Keratinocyte (primary cell): ENCODE data around the gene ABCB11. TPM values are rescaled to one million over a fixed set of nuclear protein-coding genes. Genes with fewer than 3 reads are reported as not detected.

Experiments
- DNase-seq: peaks from one replicate; pipeline ENCODE4 v3.0.0-alpha.2; 2011; ENCODE audit warnings: low read depth, missing footprints, low spot score
- FAIRE-seq: peaks from 2 replicates; lab custom pipeline; 2011; peaks lifted over from hg19 to GRCh38; lab: Jason Lieb, UNC
- H2AFZ ChIP-seq: 2 replicates; pipeline ENCODE4 v1.6.0; 2012; ENCODE audit warnings: low read length, control low read depth, inconsistent platforms; ENCODE audit not compliant: control insufficient read depth
- H3K27ac ChIP-seq: 2 replicates; pipeline ENCODE4 v1.5.1; 2011; ENCODE audit warnings: low read length; ENCODE audit not compliant: control insufficient read depth, insufficient read depth
- H3K27me3 ChIP-seq: 3 replicates; pipeline ENCODE4 v1.6.0; 2011; ENCODE audit warnings: low read length; ENCODE audit not compliant: control insufficient read depth, insufficient read depth; ENCODE audit errors: extremely low read depth
- H3K36me3 ChIP-seq, 2 experiments: 2 replicates in 1 of 2; 3 replicates in 1 of 2; pipeline ENCODE4 v1.5.1; 2011; ENCODE audit warnings: low read length in 2 of 2, mild to moderate bottlenecking in 1 of 2; ENCODE audit not compliant: control insufficient read depth in 2 of 2, insufficient read depth in 2 of 2; ENCODE audit errors: extremely low read depth in 1 of 2
- H3K4me1 ChIP-seq: 3 replicates; pipeline ENCODE4 v1.5.1; 2011; ENCODE audit warnings: low read length; ENCODE audit not compliant: control insufficient read depth, insufficient read depth; ENCODE audit errors: extremely low read depth
- H3K4me2 ChIP-seq: 3 replicates; pipeline ENCODE4 v1.6.0; 2011; ENCODE audit warnings: low read depth, low read length; ENCODE audit not compliant: control insufficient read depth, insufficient read depth; ENCODE audit errors: extremely low read depth
- H3K4me3 ChIP-seq, 3 experiments: fragments of 200-600 bp in 1 of 3; sonication (generic) in 1 of 3; 2 replicates in 2 of 3; 3 replicates in 1 of 3; pipeline ENCODE4 v1.5.1; 2011 to 2016; ENCODE audit warnings: low read length in 3 of 3, mild to moderate bottlenecking in 3 of 3, control low read depth in 2 of 3, inconsistent platforms in 1 of 3, low read depth in 1 of 3, mixed read lengths in 1 of 3, mixed run types in 1 of 3, moderate library complexity in 1 of 3; ENCODE audit not compliant: control insufficient read depth in 2 of 3, insufficient read depth in 2 of 3; ENCODE audit errors: extremely low read depth in 1 of 3
- H3K79me2 ChIP-seq: 2 replicates; pipeline ENCODE4 v1.6.0; 2012; ENCODE audit warnings: low read length; ENCODE audit not compliant: control insufficient read depth, insufficient read depth
- H3K9ac ChIP-seq: 3 replicates; pipeline ENCODE4 v1.6.0; 2011; ENCODE audit warnings: low read length; ENCODE audit not compliant: control insufficient read depth, insufficient read depth; ENCODE audit errors: extremely low read depth
- H3K9me1 ChIP-seq: 3 replicates; pipeline ENCODE4 v1.6.0; 2011; ENCODE audit warnings: low read length; ENCODE audit not compliant: control insufficient read depth, insufficient read depth; ENCODE audit errors: extremely low read depth
- H3K9me3 ChIP-seq: 2 replicates; pipeline ENCODE4 v1.5.1; 2012; ENCODE audit warnings: low read depth, low read length; ENCODE audit not compliant: control insufficient read depth
- H4K20me1 ChIP-seq: 3 replicates; pipeline ENCODE4 v1.6.0; 2011; ENCODE audit warnings: low read length; ENCODE audit not compliant: control insufficient read depth, insufficient read depth; ENCODE audit errors: extremely low read depth
- EZH2 ChIP-seq: IDR thresholded peaks from one replicate; pipeline ENCODE4 v1.6.1; 2012; ENCODE audit warnings: inconsistent platforms, mild to moderate bottlenecking, low read length, moderate library complexity
- dilution Hi-C: fragments of 300-500 bp; cut with MboI; formaldehyde crosslinking; loops from one replicate; pipeline ENCODE4 v1.7.0; 2020; ENCODE audit warnings: low sequenced_read_pairs; ENCODE audit not compliant: extremely low pct_ligation_motif_present
- polyA plus RNA-seq, 5 experiments: library from polyadenylated mRNA; depleted of rRNA in 3 of 5; stranded (reverse) in 3 of 5; stranded (forward) in 1 of 5; unstranded in 1 of 5; fragments of >200 nt; gene quantifications; 1 replicate in 1 of 5; 2 replicates in 3 of 5; 3 replicates in 1 of 5; pipeline versions ENCODE4 v1.2.1 to v1.2.3, GENCODE V29; 2011 to 2012; ENCODE audit warnings: missing spikeins in 2 of 5, low read depth in 1 of 5, low replicate concordance in 1 of 5
- TF ChIP-seq, protein P1 (sequence below), 3 experiments: IDR thresholded peaks in 1 of 3; conservative IDR thresholded peaks in 1 of 3; optimal IDR thresholded peaks in 1 of 3; 2 replicates in 2 of 3; 3 replicates in 1 of 3; pipeline versions ENCODE3 to v1.5.1; 2011; ENCODE audit warnings: low read length in 3 of 3, mild to moderate bottlenecking in 3 of 3, moderate library complexity in 2 of 3, control low read depth in 1 of 3, inconsistent platforms in 1 of 3; ENCODE audit not compliant: insufficient read depth in 2 of 3; ENCODE audit errors: extremely low read depth in 1 of 3

Gene ABCB11
- polyA plus RNA-seq, 1 donor (not counting 4 experiments of a cell fraction or from before 2014, with no cell fraction given), result 0.03 TPM

- H3K27ac ChIP-seq, result no peak overlapping the region
- DNase-seq (no peak), FAIRE-seq (peak; percentile 36)
- TF ChIP-seq EZH2, result no peak
- TF ChIP-seq, protein P1, sequence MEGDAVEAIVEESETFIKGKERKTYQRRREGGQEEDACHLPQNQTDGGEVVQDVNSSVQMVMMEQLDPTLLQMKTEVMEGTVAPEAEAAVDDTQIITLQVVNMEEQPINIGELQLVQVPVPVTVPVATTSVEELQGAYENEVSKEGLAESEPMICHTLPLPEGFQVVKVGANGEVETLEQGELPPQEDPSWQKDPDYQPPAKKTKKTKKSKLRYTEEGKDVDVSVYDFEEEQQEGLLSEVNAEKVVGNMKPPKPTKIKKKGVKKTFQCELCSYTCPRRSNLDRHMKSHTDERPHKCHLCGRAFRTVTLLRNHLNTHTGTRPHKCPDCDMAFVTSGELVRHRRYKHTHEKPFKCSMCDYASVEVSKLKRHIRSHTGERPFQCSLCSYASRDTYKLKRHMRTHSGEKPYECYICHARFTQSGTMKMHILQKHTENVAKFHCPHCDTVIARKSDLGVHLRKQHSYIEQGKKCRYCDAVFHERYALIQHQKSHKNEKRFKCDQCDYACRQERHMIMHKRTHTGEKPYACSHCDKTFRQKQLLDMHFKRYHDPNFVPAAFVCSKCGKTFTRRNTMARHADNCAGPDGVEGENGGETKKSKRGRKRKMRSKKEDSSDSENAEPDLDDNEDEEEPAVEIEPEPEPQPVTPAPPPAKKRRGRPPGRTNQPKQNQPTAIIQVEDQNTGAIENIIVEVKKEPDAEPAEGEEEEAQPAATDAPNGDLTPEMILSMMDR (optimal IDR thresholded peaks at IDR 0.05 in 1 of 3, IDR thresholded peaks at IDR 0.05 in 1 of 3, conservative IDR thresholded peaks at IDR 0.05 in 1 of 3; ENCODE audit: extremely low read depth in 1 of 3, insufficient read depth in 2 of 3, low read length in 3 of 3), result no peak
- H2AFZ ChIP-seq, result peak overlapping the region; percentile 19
- no peaks in the 10 kb centered on the region for H3K79me2 ChIP-seq
- no peaks in the 10 kb centered on the region for H3K9me3 ChIP-seq
- H3K4me2 ChIP-seq, result no peak overlapping the region
- dilution Hi-C loops, result no loop called here
- no peaks in the 10 kb centered on the region for H3K36me3 ChIP-seq
- no peaks in the 10 kb centered on the region for H4K20me1 ChIP-seq
- no peaks in the 10 kb centered on the region for H3K9me1 ChIP-seq
- H3K27me3 ChIP-seq, result no peaks in the 10 kb centered on the region
- no peak overlapping the region for H3K4me3 ChIP-seq
- peaks cover 19% of the 10 kb centered on the region for H3K4me1 ChIP-seq
- H3K9ac ChIP-seq, result no peak overlapping the region
These were observed 19.5 kb upstream of the ABCB11 start for GRCh38 chr2:169050476-169051240.

DNA sequence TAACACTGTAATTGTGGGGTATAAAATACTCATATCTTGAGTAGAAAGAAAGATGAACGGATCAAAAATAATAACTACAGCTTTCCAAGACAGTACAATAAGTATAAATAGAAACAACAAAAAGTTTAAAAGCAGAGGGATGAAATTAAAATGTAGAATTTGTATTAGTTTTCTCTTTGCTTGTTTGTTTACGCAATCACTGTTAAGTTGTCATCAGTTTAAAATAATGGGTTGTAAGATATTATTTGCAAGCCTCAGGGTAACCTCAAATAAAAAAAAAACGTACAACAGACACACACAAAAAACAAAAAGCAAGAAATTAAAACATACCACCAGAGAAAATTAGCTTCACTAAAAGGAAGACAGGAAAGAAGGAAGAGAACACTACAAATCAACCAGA lies 18.0 kb upstream of the ABCB11 start:
- no peak overlapping the region for H2AFZ ChIP-seq
- H3K9me1 ChIP-seq, result no peaks in the 10 kb centered on the region
- H3K9me3 ChIP-seq, result no peaks in the 10 kb centered on the region
- H3K27me3 ChIP-seq, result no peaks in the 10 kb centered on the region
- dilution Hi-C loops, result no loop called here
- peaks cover 19% of the 10 kb centered on the region for H3K4me1 ChIP-seq
- H3K36me3 ChIP-seq, result no peaks in the 10 kb centered on the region
- DNase-seq (no peak), FAIRE-seq (no peak)
- no peaks in the 10 kb centered on the region for H4K20me1 ChIP-seq
- H3K79me2 ChIP-seq, result no peaks in the 10 kb centered on the region
- H3K4me3 ChIP-seq, result no peak overlapping the region
- H3K9ac ChIP-seq, result no peak overlapping the region
- TF ChIP-seq, protein P1 (optimal IDR thresholded peaks at IDR 0.05 in 1 of 3, IDR thresholded peaks at IDR 0.05 in 1 of 3, conservative IDR thresholded peaks at IDR 0.05 in 1 of 3; ENCODE audit: extremely low read depth in 1 of 3, insufficient read depth in 2 of 3, low read length in 3 of 3), result no peak
- TF ChIP-seq EZH2, result no peak
- no peak overlapping the region for H3K27ac ChIP-seq
- no peak overlapping the region for H3K4me2 ChIP-seq
